K562 (cell line): Measurements from ENCODE around the gene UBXN10.

ENCODE experiments used
- EHMT2 ChIP-seq: fragments of 450-650 bp; IDR thresholded peaks from 2 replicates; pipeline ENCODE4 v1.6.1; 2018; ENCODE audit warnings: antibody characterized with exemption
- NFIC ChIP-seq: fragments of 450-650 bp; IDR thresholded peaks from 2 replicates; pipeline ENCODE4 v1.6.1; 2017; ENCODE audit warnings: mild to moderate bottlenecking, inconsistent platforms
- SIN3A ChIP-seq, 2 experiments: fragments of 150-350 bp in 1 of 2; IDR thresholded peaks; 2 replicates each; pipeline ENCODE4 v1.6.1; 2011 to 2016; ENCODE audit warnings: borderline replicate concordance in 2 of 2, low read depth in 2 of 2, low read length in 2 of 2, mild to moderate bottlenecking in 2 of 2, moderate library complexity in 2 of 2; ENCODE audit not compliant: control insufficient read depth in 1 of 2
- ZNF217 ChIP-seq: sonication (generic); formaldehyde crosslinking; IDR thresholded peaks from 2 replicates; pipeline ENCODE4 v1.8.0; 2022; ENCODE audit warnings: mild to moderate bottlenecking, missing genetic modification reagents
- TF ChIP-seq, protein P1 (sequence below), 3 experiments: IDR thresholded peaks in 2 of 3; conservative IDR thresholded peaks in 1 of 3; 2 replicates each; pipeline ENCODE4 v1.5.1; 2011 to 2012; ENCODE audit warnings: low read length in 3 of 3, mild to moderate bottlenecking in 3 of 3, control low read depth in 2 of 3, improper control_type of control experiment in 1 of 3, inconsistent platforms in 1 of 3, low read depth in 1 of 3, mixed read lengths in 1 of 3, moderate library complexity in 1 of 3; ENCODE audit not compliant: insufficient read depth in 2 of 3

DNA sequence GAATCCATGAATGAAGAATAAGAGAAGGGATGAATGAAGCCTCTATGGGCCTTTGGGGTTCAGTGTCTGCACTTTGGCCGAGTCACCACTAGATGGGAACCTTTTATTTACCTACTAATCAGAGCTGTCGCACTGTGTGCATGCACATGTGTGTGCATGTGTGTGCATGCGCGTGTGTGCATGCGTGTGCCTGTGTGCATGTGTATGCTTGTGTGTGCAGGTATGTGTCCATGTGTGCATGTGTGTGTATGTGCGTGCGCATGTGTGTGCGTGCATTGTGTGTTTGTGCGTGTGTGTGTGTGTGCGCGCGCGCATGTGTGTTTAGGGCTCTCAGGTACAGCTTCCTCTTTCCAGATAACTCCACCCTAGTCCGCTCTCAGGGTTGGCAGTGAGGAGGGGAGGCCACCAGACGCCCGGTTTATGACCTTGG, 20.4 kb upstream of the UBXN10 start:
- TF ChIP-seq SIN3A (IDR thresholded peaks at IDR 0.05; ENCODE audit: borderline replicate concordance in 2 of 2, control insufficient read depth in 1 of 2, low read depth in 2 of 2, low read length in 2 of 2) (no peak), EHMT2 (0 out of 2 replicates have a peak, but pooled peaks have one; percentile 25), NFIC (peak; percentile 36), ZNF217 (CRISPR knock-in tag) (no peak)
- TF ChIP-seq, protein P1, sequence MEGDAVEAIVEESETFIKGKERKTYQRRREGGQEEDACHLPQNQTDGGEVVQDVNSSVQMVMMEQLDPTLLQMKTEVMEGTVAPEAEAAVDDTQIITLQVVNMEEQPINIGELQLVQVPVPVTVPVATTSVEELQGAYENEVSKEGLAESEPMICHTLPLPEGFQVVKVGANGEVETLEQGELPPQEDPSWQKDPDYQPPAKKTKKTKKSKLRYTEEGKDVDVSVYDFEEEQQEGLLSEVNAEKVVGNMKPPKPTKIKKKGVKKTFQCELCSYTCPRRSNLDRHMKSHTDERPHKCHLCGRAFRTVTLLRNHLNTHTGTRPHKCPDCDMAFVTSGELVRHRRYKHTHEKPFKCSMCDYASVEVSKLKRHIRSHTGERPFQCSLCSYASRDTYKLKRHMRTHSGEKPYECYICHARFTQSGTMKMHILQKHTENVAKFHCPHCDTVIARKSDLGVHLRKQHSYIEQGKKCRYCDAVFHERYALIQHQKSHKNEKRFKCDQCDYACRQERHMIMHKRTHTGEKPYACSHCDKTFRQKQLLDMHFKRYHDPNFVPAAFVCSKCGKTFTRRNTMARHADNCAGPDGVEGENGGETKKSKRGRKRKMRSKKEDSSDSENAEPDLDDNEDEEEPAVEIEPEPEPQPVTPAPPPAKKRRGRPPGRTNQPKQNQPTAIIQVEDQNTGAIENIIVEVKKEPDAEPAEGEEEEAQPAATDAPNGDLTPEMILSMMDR (IDR thresholded peaks at IDR 0.05 in 2 of 3, conservative IDR thresholded peaks at IDR 0.05 in 1 of 3; ENCODE audit: insufficient read depth in 2 of 3, low read depth in 1 of 3, low read length in 3 of 3): peak; percentile 67 to 75 (median 70)
